ENCODE data around the gene CCDC192.

DNA sequence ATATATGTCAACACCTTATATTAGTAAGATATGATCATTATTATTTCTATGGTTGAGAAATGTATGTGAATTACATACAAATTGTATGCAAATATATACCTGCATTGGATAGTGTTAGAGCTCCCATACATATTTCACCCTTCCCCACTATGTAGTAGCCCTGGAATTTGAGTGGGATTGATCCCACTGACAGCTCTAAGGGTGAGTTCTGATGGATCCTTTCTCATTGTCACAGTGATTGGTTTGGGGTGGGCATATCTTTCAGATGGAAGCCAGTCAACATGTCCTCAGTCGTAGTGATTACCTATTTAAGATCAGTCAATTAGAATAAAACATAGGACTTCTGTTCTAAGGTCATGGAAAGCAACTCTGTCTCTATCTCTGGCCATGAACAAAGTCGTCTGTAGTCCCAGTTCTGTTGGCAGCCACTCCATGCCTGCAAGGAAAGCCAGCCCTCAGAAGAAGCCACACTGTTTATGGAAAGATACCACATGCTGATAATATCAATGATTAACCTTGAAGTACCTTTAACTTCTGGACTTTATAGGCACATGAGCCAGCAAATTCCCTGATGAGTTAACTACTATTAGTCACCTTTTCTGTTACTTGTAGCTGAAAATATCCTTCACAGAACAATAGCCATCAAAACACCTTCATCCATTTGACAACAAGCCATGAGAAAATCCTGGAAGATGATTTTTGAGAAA, 5.1 kb upstream of the CCDC192 start:
- TF ChIP-seq, protein P1, sequence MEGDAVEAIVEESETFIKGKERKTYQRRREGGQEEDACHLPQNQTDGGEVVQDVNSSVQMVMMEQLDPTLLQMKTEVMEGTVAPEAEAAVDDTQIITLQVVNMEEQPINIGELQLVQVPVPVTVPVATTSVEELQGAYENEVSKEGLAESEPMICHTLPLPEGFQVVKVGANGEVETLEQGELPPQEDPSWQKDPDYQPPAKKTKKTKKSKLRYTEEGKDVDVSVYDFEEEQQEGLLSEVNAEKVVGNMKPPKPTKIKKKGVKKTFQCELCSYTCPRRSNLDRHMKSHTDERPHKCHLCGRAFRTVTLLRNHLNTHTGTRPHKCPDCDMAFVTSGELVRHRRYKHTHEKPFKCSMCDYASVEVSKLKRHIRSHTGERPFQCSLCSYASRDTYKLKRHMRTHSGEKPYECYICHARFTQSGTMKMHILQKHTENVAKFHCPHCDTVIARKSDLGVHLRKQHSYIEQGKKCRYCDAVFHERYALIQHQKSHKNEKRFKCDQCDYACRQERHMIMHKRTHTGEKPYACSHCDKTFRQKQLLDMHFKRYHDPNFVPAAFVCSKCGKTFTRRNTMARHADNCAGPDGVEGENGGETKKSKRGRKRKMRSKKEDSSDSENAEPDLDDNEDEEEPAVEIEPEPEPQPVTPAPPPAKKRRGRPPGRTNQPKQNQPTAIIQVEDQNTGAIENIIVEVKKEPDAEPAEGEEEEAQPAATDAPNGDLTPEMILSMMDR (IDR thresholded peaks at IDR 0.05; ENCODE audit: low read depth, low read length, poor library complexity, severe bottlenecking), result no peak
- no peak for TF ChIP-seq EZH2phosphoT487 (IDR thresholded peaks at IDR 0.05; ENCODE audit: borderline replicate concordance, low read length)
